Mucosa of descending colon (tissue), 3 donors: ENCODE data around the gene EHD2. TPM values are rescaled to one million over a fixed set of nuclear protein-coding genes. Genes with fewer than 3 reads are reported as not detected.

Source experiments
- ATAC-seq: fragments of 200-7000 bp; cut with Tn5 transposase; one replicate; pipeline ENCODE4 v1.9.1; 2020; ENCODE audit warnings: mild to moderate bottlenecking, moderate library complexity
- DNase-seq, 3 donors: peaks; one replicate each; pipeline ENCODE4 v3.0.0-alpha.2; 2020
- H3K36me3 ChIP-seq: fragments of 200-600 bp; one replicate; pipeline ENCODE4 v1.8.0; 2021; ENCODE audit warnings: low read depth, mild to moderate bottlenecking
- H3K4me1 ChIP-seq: fragments of 200-600 bp; one replicate; pipeline ENCODE4 v1.8.0; 2021; ENCODE audit warnings: low read depth, mild to moderate bottlenecking
- H3K4me3 ChIP-seq: fragments of 200-600 bp; one replicate; pipeline ENCODE4 v1.8.0; 2021; ENCODE audit warnings: mild to moderate bottlenecking
- H3K9me3 ChIP-seq: fragments of 200-600 bp; one replicate; pipeline ENCODE4 v1.8.0; 2021; ENCODE audit warnings: mild to moderate bottlenecking
- intact Hi-C, 2 donors: fragments of 100-400 bp; cut with DNase I in 1 of 2; cut with micrococcal nuclease in 1 of 2; formaldehyde crosslinking; loops; one replicate each; pipeline versions ENCODE4 v1.11.0 to v1.11.1; 2022; cut with DNase I, micrococcal nuclease
- total RNA-seq, 3 donors: library from RNA; stranded (reverse); fragmentation: NEBNext Ultra II Directional in 2 of 3; extraction: Animal tissue kit (Norgen Biotek cat#: 25700) in 2 of 3; gene quantifications; one replicate each; pipeline versions ENCODE4 v1.2.1 to v1.2.4, GENCODE V29; 2021 to 2023
- TF ChIP-seq, protein P1 (sequence below): fragments of 200-600 bp; IDR thresholded peaks from one replicate; pipeline ENCODE4 v1.8.0; 2022; ENCODE audit warnings: antibody characterized with exemption, mild to moderate bottlenecking
- donor health status: DM: no; HTN: no; CAD: no; lungs with moderate emphysema.
- donor health status: DM: no; HTN: no; CAD: no.
- donor health status: DM: no; HTN: yes; CAD: no.

EHD2 gene
- total RNA-seq, 3 donors from 2014 or later, result 10.8 to 108 (median 30.3) TPM

GRCh38 chr19:47697863-47698609 lies 15.2 kb upstream of the EHD2 start:
- Histone ChIP-seq H3K36me3 (no peaks in the 10 kb centered on the region), H3K4me3 (no peak overlapping the region), H3K9me3 (no peaks in the 10 kb centered on the region), H3K4me1 (no peaks in the 10 kb centered on the region)
- intact Hi-C loops, result loop anchor here in 1 of 2 donors (5.0 kb wide), 1 partner anchor 261 kb away; no protein-coding TSS in a partner anchor
- TF ChIP-seq, protein P1, sequence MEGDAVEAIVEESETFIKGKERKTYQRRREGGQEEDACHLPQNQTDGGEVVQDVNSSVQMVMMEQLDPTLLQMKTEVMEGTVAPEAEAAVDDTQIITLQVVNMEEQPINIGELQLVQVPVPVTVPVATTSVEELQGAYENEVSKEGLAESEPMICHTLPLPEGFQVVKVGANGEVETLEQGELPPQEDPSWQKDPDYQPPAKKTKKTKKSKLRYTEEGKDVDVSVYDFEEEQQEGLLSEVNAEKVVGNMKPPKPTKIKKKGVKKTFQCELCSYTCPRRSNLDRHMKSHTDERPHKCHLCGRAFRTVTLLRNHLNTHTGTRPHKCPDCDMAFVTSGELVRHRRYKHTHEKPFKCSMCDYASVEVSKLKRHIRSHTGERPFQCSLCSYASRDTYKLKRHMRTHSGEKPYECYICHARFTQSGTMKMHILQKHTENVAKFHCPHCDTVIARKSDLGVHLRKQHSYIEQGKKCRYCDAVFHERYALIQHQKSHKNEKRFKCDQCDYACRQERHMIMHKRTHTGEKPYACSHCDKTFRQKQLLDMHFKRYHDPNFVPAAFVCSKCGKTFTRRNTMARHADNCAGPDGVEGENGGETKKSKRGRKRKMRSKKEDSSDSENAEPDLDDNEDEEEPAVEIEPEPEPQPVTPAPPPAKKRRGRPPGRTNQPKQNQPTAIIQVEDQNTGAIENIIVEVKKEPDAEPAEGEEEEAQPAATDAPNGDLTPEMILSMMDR, result peak; percentile 91
- peak; percentile 97 for ATAC-seq
- peak; percentile 70 to 86 (median 78) for DNase-seq

GRCh38 chr19:47698631-47699359 lies 14.4 kb upstream of the EHD2 start:
- TF ChIP-seq, protein P1, result no peak
- Histone ChIP-seq H3K36me3 (no peaks in the 10 kb centered on the region), H3K4me3 (no peak overlapping the region), H3K4me1 (peaks cover 1% of the 10 kb centered on the region), H3K9me3 (no peaks in the 10 kb centered on the region)
- peak in 1 of 3 donors; percentile 48 for DNase-seq
- no peak for ATAC-seq
- intact Hi-C loops, result loop anchor here in 1 of 2 donors (5.0 kb wide), 1 partner anchor 261 kb away; no protein-coding TSS in a partner anchor

GRCh38 chr19:47699360-47699917 lies 13.8 kb upstream of the EHD2 start:
- TF ChIP-seq, protein P1, result peak; percentile 54
- DNase-seq, result peak in 2 of 3 donors; percentile 66 to 73
- Histone ChIP-seq H3K36me3 (no peaks in the 10 kb centered on the region), H3K9me3 (no peaks in the 10 kb centered on the region), H3K4me1 (peaks cover 4% of the 10 kb centered on the region), H3K4me3 (no peak overlapping the region)
- peak; percentile 60 for ATAC-seq
- intact Hi-C loops, result loop anchor here in 1 of 2 donors (5.0 kb wide), 1 partner anchor 262 kb away; no protein-coding TSS in a partner anchor

DNA sequence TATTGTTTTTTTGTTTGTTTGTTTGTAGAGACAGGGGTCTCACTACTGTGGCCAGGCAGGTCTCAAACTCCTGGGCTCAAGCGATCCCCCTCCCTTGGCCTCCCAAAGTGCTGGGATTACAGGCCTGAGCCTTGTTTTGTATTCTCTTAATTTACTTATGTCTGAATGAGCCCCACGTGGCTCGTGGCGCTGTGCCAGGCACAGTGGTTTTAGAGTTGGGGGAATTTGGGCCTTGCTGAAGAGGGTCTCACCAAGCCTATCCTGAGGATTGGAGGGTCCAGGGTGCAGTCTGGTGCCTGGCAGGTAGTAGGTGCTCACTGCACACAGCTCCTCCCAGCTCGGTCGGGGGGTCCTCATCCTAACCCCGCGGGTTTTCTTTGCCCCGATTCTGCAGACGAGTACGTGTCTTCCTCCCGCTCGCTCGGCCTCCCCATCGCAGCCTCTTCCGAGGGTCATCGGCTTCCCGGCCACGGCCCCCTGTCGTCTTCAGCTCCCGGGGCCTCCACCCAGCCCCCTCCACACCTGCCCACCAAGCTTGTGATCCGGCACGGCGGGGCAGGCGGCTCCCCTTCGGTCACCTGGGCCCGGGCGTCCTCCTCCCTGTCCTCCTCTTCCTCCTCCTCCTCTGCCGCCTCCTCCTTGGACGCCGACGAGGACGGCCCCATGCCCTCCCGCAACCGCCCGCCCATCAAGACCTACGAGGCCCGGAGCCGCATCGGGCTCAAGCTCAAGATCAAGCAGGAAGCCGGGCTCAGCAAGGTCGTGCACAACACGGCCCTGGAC lies 12.1 kb upstream of the EHD2 start:
- ATAC-seq (no peak), DNase-seq (no peak)
- peaks cover 4% of the 10 kb centered on the region for H3K4me1 ChIP-seq
- intact Hi-C loops, result no loop called here
- TF ChIP-seq, protein P1, result no peak
- H3K4me3 ChIP-seq, result no peak overlapping the region
- H3K9me3 ChIP-seq, result no peaks in the 10 kb centered on the region
- H3K36me3 ChIP-seq, result no peaks in the 10 kb centered on the region
